ENCODE results near the gene EIF4EBP2.

The EIF4EBP2 gene

GRCh38 chr10:70462349-70462984 lies 58.5 kb downstream of the EIF4EBP2 start:
- no peak for DNase-seq

- no peak for DNase-seq
These were observed 61.3 kb downstream of the EIF4EBP2 start for GRCh38 chr10:70465278-70465677.

GRCh38 chr10:70465832-70466231 lies 61.9 kb downstream of the EIF4EBP2 start:
- DNase-seq = no peak

GRCh38 chr10:70466951-70467350 lies 63.0 kb downstream of the EIF4EBP2 start:
- DNase-seq = no peak

- DNase-seq = no peak
These were observed 69.0 kb downstream of the EIF4EBP2 start for GRCh38 chr10:70472799-70473454.

GRCh38 chr10:70474780-70475179 lies 70.8 kb downstream of the EIF4EBP2 start:
- DNase-seq = no peak

- no peak for DNase-seq
These were observed 71.7 kb downstream of the EIF4EBP2 start for GRCh38 chr10:70475661-70476060.

GRCh38 chr10:70476249-70477035 lies 72.5 kb downstream of the EIF4EBP2 start:
- DNase-seq = no peak

- peak; percentile 78 to 83 for DNase-seq
These were observed 73.8 kb downstream of the EIF4EBP2 start for GRCh38 chr10:70477661-70478162.
